Activated naive CD4-positive, alpha-beta T cell treated with anti-CD3 and anti-CD28 coated beads, Interleukin-2, amount 10 ng/mL, durations not matched to agents 7 days and 5 days (primary cell): ENCODE measurements around the gene MGMT.

Source experiments
- CTCF ChIA-PET: fragments of 350-600 bp; sonication (Branson Sonifier 250); formaldehyde crosslinking; loops from one replicate; lab custom pipeline; 2021; ENCODE audit warnings: antibody characterized with exemption; lab: Charles Lee
- DNase-seq: peaks from one replicate; pipeline ENCODE4 v3.0.0-alpha.2; 2020
- H3K27ac Mint-ChIP-seq: one replicate; pipeline ENCODE4 v1.8.0; 2021; ENCODE audit warnings: mild to moderate bottlenecking, moderate library complexity, mixed read lengths
- H3K27me3 Mint-ChIP-seq: one replicate; pipeline ENCODE4 v1.8.0; 2021; ENCODE audit warnings: mild to moderate bottlenecking, mixed read lengths
- H3K36me3 Mint-ChIP-seq: one replicate; pipeline ENCODE4 v1.8.0; 2021; ENCODE audit warnings: mixed read lengths
- H3K4me1 Mint-ChIP-seq: one replicate; pipeline ENCODE4 v1.8.0; 2021; ENCODE audit warnings: mixed read lengths
- H3K4me3 Mint-ChIP-seq: one replicate; pipeline ENCODE4 v1.8.0; 2021; ENCODE audit warnings: mild to moderate bottlenecking, moderate library complexity, mixed read lengths
- H3K9me3 Mint-ChIP-seq: one replicate; pipeline ENCODE4 v1.8.0; 2021; ENCODE audit warnings: mixed read lengths

Gene MGMT

DNA sequence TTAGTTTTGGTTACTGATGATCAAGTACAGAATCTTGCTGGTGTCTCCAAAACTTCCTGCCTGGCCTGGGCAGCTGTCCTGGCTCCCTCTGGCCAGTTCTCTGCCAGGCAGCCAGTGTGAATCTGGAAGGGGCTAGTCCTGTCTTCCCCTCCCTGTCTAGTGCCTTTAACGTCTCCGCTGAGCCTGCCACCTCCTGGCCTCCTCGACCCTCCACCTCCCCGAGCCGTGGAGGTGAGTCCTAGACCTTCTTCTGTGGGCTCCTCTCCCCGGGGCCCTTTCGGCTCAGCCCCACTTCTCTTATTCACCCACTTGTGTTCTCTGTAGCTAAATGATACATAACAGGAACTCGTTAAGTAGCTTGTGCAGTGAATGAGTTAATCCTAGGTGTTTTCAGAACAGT is 218.2 kb downstream of the MGMT start:
- no peak for DNase-seq
- Mint-ChIP-seq H3K27me3 (no peaks in the 10 kb centered on the region), H3K4me3 (no peak overlapping the region), H3K4me1 (no peaks in the 10 kb centered on the region), H3K27ac (no peak overlapping the region), H3K36me3 (no peaks in the 10 kb centered on the region), H3K9me3 (no peaks in the 10 kb centered on the region)
- CTCF ChIA-PET, result no interaction called here

- DNase-seq, result no peak
- no peak overlapping the region for H3K27ac Mint-ChIP-seq
- CTCF ChIA-PET, result no interaction called here
- no peak overlapping the region for H3K4me3 Mint-ChIP-seq
- no peaks in the 10 kb centered on the region for H3K36me3 Mint-ChIP-seq
- no peaks in the 10 kb centered on the region for H3K27me3 Mint-ChIP-seq
- no peaks in the 10 kb centered on the region for H3K4me1 Mint-ChIP-seq
- H3K9me3 Mint-ChIP-seq, result no peaks in the 10 kb centered on the region
Measured at GRCh38 chr10:129689671-129690071, 222.6 kb downstream of the MGMT start.

DNA sequence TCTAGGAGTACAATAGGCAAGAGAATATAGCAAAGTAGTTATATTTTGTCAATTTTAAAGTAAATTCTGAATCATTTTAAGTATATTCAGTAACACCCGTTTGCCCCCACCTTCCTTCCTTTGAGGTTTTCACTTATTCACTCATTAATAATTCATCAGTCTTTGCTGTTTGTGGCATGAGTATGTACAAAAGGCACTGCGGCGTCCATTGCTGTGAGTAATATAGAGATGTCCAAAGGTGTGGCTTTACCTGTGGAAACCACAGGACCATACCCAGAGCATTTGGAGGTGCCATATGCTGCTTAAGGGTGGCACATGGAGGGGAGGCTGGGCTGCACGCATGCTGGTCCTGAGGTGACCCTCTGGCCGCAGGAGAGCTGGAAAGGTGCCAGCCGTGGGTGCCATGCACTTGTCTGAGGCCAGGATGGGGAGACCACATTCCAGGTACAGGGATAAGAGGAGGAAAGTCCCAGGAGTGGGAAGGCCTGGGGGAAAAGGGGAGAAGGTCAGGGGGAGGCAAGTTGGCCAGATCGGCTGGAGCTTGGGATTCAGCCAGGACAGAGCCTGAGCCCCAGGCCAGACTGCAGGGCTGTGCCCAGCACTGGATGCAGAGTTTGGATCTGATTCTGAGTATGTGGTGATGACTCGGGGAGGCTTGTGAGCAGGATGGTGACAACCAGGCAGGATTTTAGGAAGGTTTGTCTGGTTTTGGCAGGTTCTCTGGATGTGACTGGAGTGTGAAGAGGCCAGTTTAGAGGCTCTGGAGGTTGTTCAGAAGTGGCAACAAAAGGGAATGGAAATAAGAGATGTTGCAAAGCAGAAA is 223.4 kb downstream of the MGMT start:
- Mint-ChIP-seq H3K9me3 (no peaks in the 10 kb centered on the region), H3K4me3 (no peak overlapping the region), H3K36me3 (no peaks in the 10 kb centered on the region), H3K4me1 (no peaks in the 10 kb centered on the region), H3K27ac (no peak overlapping the region), H3K27me3 (no peaks in the 10 kb centered on the region)
- no peak for DNase-seq
- CTCF ChIA-PET, result no interaction called here

- no peak overlapping the region for H3K4me3 Mint-ChIP-seq
- DNase-seq, result no peak
- no peaks in the 10 kb centered on the region for H3K4me1 Mint-ChIP-seq
- no peaks in the 10 kb centered on the region for H3K9me3 Mint-ChIP-seq
- H3K27me3 Mint-ChIP-seq, result no peaks in the 10 kb centered on the region
- H3K36me3 Mint-ChIP-seq, result no peaks in the 10 kb centered on the region
- CTCF ChIA-PET, result no interaction called here
- H3K27ac Mint-ChIP-seq, result no peak overlapping the region
Measured at GRCh38 chr10:129692695-129693094, 225.7 kb downstream of the MGMT start.

- CTCF ChIA-PET, result no interaction called here
- Mint-ChIP-seq H3K27me3 (no peaks in the 10 kb centered on the region), H3K4me1 (no peaks in the 10 kb centered on the region), H3K36me3 (no peaks in the 10 kb centered on the region), H3K4me3 (no peak overlapping the region), H3K27ac (no peak overlapping the region), H3K9me3 (no peaks in the 10 kb centered on the region)
- no peak for DNase-seq
Measured at GRCh38 chr10:129693382-129693781, 226.3 kb downstream of the MGMT start.

- CTCF ChIA-PET, result no interaction called here
- DNase-seq, result no peak
- Mint-ChIP-seq H3K27ac (no peak overlapping the region), H3K4me3 (no peak overlapping the region), H3K27me3 (no peaks in the 10 kb centered on the region), H3K4me1 (no peaks in the 10 kb centered on the region), H3K36me3 (no peaks in the 10 kb centered on the region), H3K9me3 (no peaks in the 10 kb centered on the region)
Measured at GRCh38 chr10:129694184-129694583, 227.1 kb downstream of the MGMT start.

GRCh38 chr10:129694691-129695243 is 227.7 kb downstream of the MGMT start:
- H3K36me3 Mint-ChIP-seq, result no peaks in the 10 kb centered on the region
- CTCF ChIA-PET, result interaction anchor here (1.1 kb wide), 1 partner anchor 25 kb away, joined by 3 read pairs; no protein-coding TSS in a partner anchor

DNA sequence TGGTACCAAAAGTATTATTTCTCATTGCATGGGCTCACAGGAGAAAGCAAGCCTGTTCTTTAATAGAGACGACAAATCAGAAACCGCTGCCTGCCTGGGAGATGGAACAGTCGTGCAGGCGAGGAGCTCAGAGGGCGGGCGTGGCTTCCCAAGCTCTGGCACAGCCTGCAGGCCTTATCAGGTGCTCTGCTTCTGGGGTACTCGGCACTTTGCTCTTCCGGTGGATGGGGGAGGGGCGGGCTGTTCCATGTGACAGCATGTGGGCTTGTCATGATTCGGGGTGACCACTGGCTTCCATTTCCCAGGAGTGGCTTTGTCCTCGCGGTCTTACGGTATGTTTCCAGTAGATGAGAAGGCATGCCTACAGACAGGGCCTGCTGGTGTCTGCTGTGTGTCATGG is 228.6 kb downstream of the MGMT start:
- Mint-ChIP-seq H3K27ac (no peak overlapping the region), H3K27me3 (no peaks in the 10 kb centered on the region), H3K36me3 (no peaks in the 10 kb centered on the region), H3K9me3 (no peaks in the 10 kb centered on the region), H3K4me1 (no peaks in the 10 kb centered on the region), H3K4me3 (no peak overlapping the region)
- CTCF ChIA-PET, result interaction anchor here (1.1 kb wide), 1 partner anchor 26 kb away, joined by 3 read pairs; no protein-coding TSS in a partner anchor
- no peak for DNase-seq

More at GRCh38 chr10:129694691-129695243, 227.7 kb downstream of the MGMT start:
- Mint-ChIP-seq H3K9me3 (no peaks in the 10 kb centered on the region), H3K4me1 (no peaks in the 10 kb centered on the region), H3K4me3 (no peak overlapping the region), H3K27me3 (no peaks in the 10 kb centered on the region), H3K27ac (no peak overlapping the region)
- no peak for DNase-seq

DNA sequence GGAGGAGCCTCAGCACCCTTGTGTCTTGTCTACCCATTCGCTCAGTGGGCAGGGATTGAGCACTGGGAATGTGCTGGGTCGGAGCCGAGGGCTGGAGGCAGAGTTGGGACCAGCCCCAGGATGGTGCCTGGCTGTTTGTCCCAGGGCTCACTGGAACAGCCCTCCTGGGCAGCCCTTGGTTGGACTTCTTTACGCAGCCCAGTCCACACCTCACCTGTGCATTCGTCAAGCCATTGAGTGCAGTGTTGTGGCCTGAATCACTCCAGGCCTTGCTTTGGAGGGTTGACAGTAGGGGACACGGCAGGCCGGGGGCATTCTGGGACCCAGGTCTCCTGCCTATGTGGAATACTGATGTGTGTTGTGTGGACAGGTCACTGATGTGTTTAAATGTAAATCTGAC is 229.6 kb downstream of the MGMT start:
- Mint-ChIP-seq H3K27ac (no peak overlapping the region), H3K4me3 (no peak overlapping the region), H3K27me3 (no peaks in the 10 kb centered on the region), H3K9me3 (no peaks in the 10 kb centered on the region), H3K36me3 (no peaks in the 10 kb centered on the region), H3K4me1 (no peaks in the 10 kb centered on the region)
- CTCF ChIA-PET, result no interaction called here
- no peak for DNase-seq

- no peaks in the 10 kb centered on the region for H3K27me3 Mint-ChIP-seq
- no peaks in the 10 kb centered on the region for H3K9me3 Mint-ChIP-seq
- H3K4me1 Mint-ChIP-seq, result no peaks in the 10 kb centered on the region
- H3K36me3 Mint-ChIP-seq, result no peaks in the 10 kb centered on the region
- no peak overlapping the region for H3K27ac Mint-ChIP-seq
- DNase-seq, result no peak
- H3K4me3 Mint-ChIP-seq, result no peak overlapping the region
- CTCF ChIA-PET, result no interaction called here
Measured at GRCh38 chr10:129697463-129698247, 230.6 kb downstream of the MGMT start.

DNA sequence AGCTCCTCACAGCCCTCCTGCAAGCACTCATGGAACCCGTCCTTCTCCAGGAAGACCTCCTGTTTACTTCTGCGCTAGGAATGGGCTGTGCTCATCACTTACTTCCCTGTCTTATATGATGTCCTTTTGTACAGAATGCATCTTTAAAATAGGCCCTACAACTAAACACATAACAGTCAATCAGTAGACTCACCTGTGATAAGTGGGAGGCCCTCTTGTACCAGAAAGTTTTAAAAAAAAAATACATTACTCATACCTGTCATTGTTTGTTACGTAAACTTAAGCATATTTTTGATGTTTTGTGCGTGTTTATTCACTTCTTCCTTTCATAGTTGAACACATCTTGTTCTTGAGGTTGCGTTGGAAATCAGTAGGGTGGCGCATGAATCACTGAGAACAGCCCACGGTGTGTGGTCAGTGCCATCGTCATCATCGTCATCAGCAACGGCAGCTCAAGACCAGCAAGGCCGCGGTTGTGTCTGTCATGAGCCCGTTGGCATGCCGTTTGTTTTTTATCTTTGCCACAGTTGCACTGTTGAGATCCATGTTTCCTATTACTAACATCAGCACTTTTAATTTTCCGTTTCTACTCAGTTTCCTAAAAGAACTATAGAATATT is 232.8 kb downstream of the MGMT start:
- no peak overlapping the region for H3K27ac Mint-ChIP-seq
- DNase-seq, result no peak
- H3K4me1 Mint-ChIP-seq, result peaks cover 3% of the 10 kb centered on the region
- H3K36me3 Mint-ChIP-seq, result no peaks in the 10 kb centered on the region
- no peaks in the 10 kb centered on the region for H3K9me3 Mint-ChIP-seq
- no peak overlapping the region for H3K4me3 Mint-ChIP-seq
- CTCF ChIA-PET, result no interaction called here
- H3K27me3 Mint-ChIP-seq, result no peaks in the 10 kb centered on the region

DNA sequence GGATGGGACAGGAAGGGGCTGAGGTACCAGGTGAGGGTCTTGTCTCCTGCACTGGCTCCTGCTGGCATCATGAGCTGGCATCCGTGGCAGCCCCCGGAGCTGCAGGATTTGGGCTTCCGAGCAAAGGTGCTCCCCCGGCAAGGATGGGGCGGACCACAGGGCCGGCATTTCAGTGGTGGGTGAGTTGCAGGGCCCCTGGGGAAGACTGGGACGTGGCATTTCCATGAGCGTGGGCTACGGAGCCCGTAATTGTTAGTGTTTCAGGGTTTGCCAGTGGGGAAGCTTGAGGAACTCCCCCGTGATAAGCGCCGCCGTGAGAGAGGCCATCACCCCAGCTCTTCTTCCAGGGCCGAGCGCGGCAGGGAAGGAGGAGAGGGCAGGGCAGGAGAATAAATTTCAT is 235.6 kb downstream of the MGMT start:
- no peak for DNase-seq
- Mint-ChIP-seq H3K4me3 (no peak overlapping the region), H3K9me3 (no peaks in the 10 kb centered on the region), H3K27me3 (no peaks in the 10 kb centered on the region), H3K36me3 (no peaks in the 10 kb centered on the region), H3K27ac (no peak overlapping the region), H3K4me1 (peaks cover 6% of the 10 kb centered on the region)
- CTCF ChIA-PET, result no interaction called here

- Mint-ChIP-seq H3K36me3 (no peaks in the 10 kb centered on the region), H3K27me3 (no peaks in the 10 kb centered on the region), H3K9me3 (no peaks in the 10 kb centered on the region), H3K4me1 (peaks cover 6% of the 10 kb centered on the region), H3K4me3 (no peak overlapping the region), H3K27ac (peak overlapping the region; percentile 8)
- CTCF ChIA-PET, result no interaction called here
- no peak for DNase-seq
Measured at GRCh38 chr10:129703287-129704137, 236.5 kb downstream of the MGMT start.
